B cell (primary cell): Measurements from ENCODE around the gene AQP6. TPM values are rescaled to one million over a fixed set of nuclear protein-coding genes. Genes with fewer than 3 reads are reported as not detected.

Experiments used
- ATAC-seq: fragments of 200-7000 bp; cut with Tn5 transposase; one replicate; pipeline ENCODE4 v1.10.0; 2021; ENCODE audit warnings: low read depth, mild to moderate bottlenecking, moderate number of reproducible peaks, moderate library complexity
- CTCF ChIA-PET: fragments of 350-600 bp; sonication (Branson Sonifier 250); formaldehyde crosslinking; loops from one replicate; lab custom pipeline; 2021; ENCODE audit warnings: antibody characterized with exemption, inconsistent platforms; lab: Charles Lee
- POLR2A ChIA-PET: fragments of 350-600 bp; sonication (Branson Sonifier 250); formaldehyde crosslinking; loops from one replicate; lab custom pipeline; 2021; ENCODE audit warnings: antibody characterized with exemption; lab: Charles Lee
- DNase-seq: peaks from one replicate; pipeline ENCODE4 v3.0.0; 2013
- H2AFZ ChIP-seq: 2 replicates; pipeline ENCODE4 v1.6.1; 2012; ENCODE audit warnings: mild to moderate bottlenecking, low read depth, low read length; ENCODE audit not compliant: insufficient read depth, poor library complexity, severe bottlenecking
- H3K27ac ChIP-seq, 2 donors: 1 replicate in 1 of 2; 2 replicates in 1 of 2; pipeline ENCODE4 v1.5.1; 2012 to 2013; ENCODE audit warnings: low read length in 2 of 2, mild to moderate bottlenecking in 2 of 2, moderate library complexity in 1 of 2
- H3K27me3 ChIP-seq, 4 experiments: fragments of 200-600 bp in 1 of 4; sonication (generic) in 1 of 4; replicated peaks in 1 of 4; 1 replicate in 2 of 4; 2 replicates in 2 of 4; pipeline versions ENCODE4 v1.6.1 to v1.7.0; 2013 to 2016; ENCODE audit warnings: low read length in 3 of 4, mild to moderate bottlenecking in 2 of 4, mixed read lengths in 1 of 4, moderate library complexity in 1 of 4; ENCODE audit not compliant: insufficient read depth in 4 of 4, control insufficient read depth in 3 of 4; ENCODE audit errors: control extremely low read depth in 1 of 4
- H3K36me3 ChIP-seq, 2 experiments: replicated peaks in 1 of 2; 1 replicate in 1 of 2; 2 replicates in 1 of 2; pipeline versions ENCODE4 v1.6.1 to v1.7.1; 2013; ENCODE audit warnings: low read length in 1 of 2; ENCODE audit not compliant: insufficient read depth in 2 of 2, control insufficient read depth in 1 of 2; ENCODE audit errors: control extremely low read depth in 1 of 2, extremely low read depth in 1 of 2
- H3K4me1 ChIP-seq, 2 donors: fragments of 200-600 bp in 1 of 2; sonication (generic) in 1 of 2; 1 replicate in 1 of 2; 2 replicates in 1 of 2; pipeline versions ENCODE4 v1.5.1 to v1.6.1; 2013 to 2017; ENCODE audit warnings: low read length in 2 of 2; ENCODE audit not compliant: control insufficient read depth in 2 of 2, insufficient read depth in 2 of 2
- H3K4me2 ChIP-seq: replicated peaks from 2 replicates; pipeline ENCODE3; 2012; ENCODE audit warnings: mild to moderate bottlenecking, low read depth, low read length; ENCODE audit not compliant: poor library complexity, severe bottlenecking
- H3K4me3 ChIP-seq, 5 experiments: fragments of 200-600 bp in 1 of 5; sonication (generic) in 1 of 5; 1 replicate in 3 of 5; 2 replicates in 2 of 5; pipeline versions ENCODE4 v1.5.1 to v1.7.0; 2011 to 2016; ENCODE audit warnings: low read length in 4 of 5, mild to moderate bottlenecking in 4 of 5, low read depth in 2 of 5, control low read depth in 1 of 5, moderate library complexity in 1 of 5; ENCODE audit not compliant: insufficient read depth in 1 of 5; ENCODE audit errors: control extremely low read depth in 1 of 5, extremely low read depth in 1 of 5
- H3K79me2 ChIP-seq: fragments of 200-600 bp; sonication (generic); one replicate; pipeline ENCODE4 v1.6.0; 2016; ENCODE audit warnings: low read length; ENCODE audit not compliant: control insufficient read depth, insufficient read depth
- H3K9ac ChIP-seq: fragments of 200-600 bp; sonication (generic); 2 replicates; pipeline ENCODE4 v1.6.1; 2017; ENCODE audit warnings: mild to moderate bottlenecking, low read length, moderate library complexity
- H3K9me3 ChIP-seq, 3 donors: one replicate each; pipeline versions ENCODE4 v1.6.1 to v1.7.1; 2013; ENCODE audit warnings: low read length in 2 of 3; ENCODE audit not compliant: control insufficient read depth in 2 of 3, insufficient read depth in 1 of 3; ENCODE audit errors: control extremely low read depth in 1 of 3
- H4K20me1 ChIP-seq: 2 replicates; pipeline ENCODE4 v1.6.0; 2012; ENCODE audit warnings: mild to moderate bottlenecking, low read length; ENCODE audit not compliant: insufficient read depth, control insufficient read depth, poor library complexity, severe bottlenecking
- H3K27ac Mint-ChIP-seq: one replicate; pipeline ENCODE4 v1.8.0; 2021; ENCODE audit warnings: mixed read lengths
- H3K27me3 Mint-ChIP-seq: one replicate; pipeline ENCODE4 v1.8.0; 2021; ENCODE audit warnings: mixed read lengths
- H3K4me1 Mint-ChIP-seq: one replicate; pipeline ENCODE4 v1.8.0; 2021; ENCODE audit warnings: mixed read lengths
- H3K4me3 Mint-ChIP-seq: one replicate; pipeline ENCODE4 v1.8.0; 2021; ENCODE audit warnings: mixed read lengths
- H3K9me3 Mint-ChIP-seq: one replicate; pipeline ENCODE4 v1.8.0; 2022; ENCODE audit warnings: mixed read lengths; ENCODE audit not compliant: insufficient read depth
- EZH2 ChIP-seq: IDR thresholded peaks from 2 replicates; pipeline ENCODE4 v1.6.1; 2012; ENCODE audit warnings: borderline replicate concordance, low read depth, mild to moderate bottlenecking, moderate library complexity, low read length; ENCODE audit not compliant: insufficient read depth, poor library complexity, severe bottlenecking
- WGBS: methylation state at CpG from one replicate; pipeline ENCODE4 v1.1.5; 2013; ENCODE audit warnings: missing lambda C conversion rate; ENCODE audit not compliant: insufficient coverage; 5-methylcytosine and 5-hydroxymethylcytosine counted together
- intact Hi-C: fragments of 100-400 bp; cut with micrococcal nuclease; formaldehyde crosslinking; loops from one replicate; pipeline ENCODE4 v1.10.0; 2022
- polyA plus RNA-seq: library from polyadenylated mRNA; depleted of rRNA; stranded (reverse); fragments of >200 nt; gene quantifications from 2 replicates; pipeline ENCODE4 v1.2.3, GENCODE V29; 2012
- total RNA-seq, 2 donors: library from RNA; stranded (reverse); fragments of 120-200 nt in 1 of 2; gene quantifications; 1 replicate in 1 of 2; 2 replicates in 1 of 2; pipeline versions ENCODE4 v1.2.3 to v1.2.4, GENCODE V29; 2013 to 2022
- TF ChIP-seq, protein P1 (sequence below): fragments of 200-600 bp; IDR thresholded peaks from one replicate; pipeline ENCODE4 v1.8.0; 2022; ENCODE audit warnings: antibody characterized with exemption, mild to moderate bottlenecking

AQP6 gene
- total and polyA plus RNA-seq, 2 donors (not counting 1 experiment from before 2014, with no cell fraction given) = not detected

GRCh38 chr12:49961111-49961922, 11.4 kb upstream of the AQP6 start, which contains the start of gene AQP5:
Gene AQP5 (plus strand): TSS chr12:49961872. CDS start chr12:49962018, 146 bp downstream.
- H3K4me3 Mint-ChIP-seq = peak within 1 kb of the TSS; percentile 59
- Histone ChIP-seq H3K79me2 (no peaks in the 10 kb centered on the region), H3K9ac (no peak within 1 kb of the TSS), H3K9me3 (peaks cover 0 to 2% (median 0%) of the 10 kb centered on the region in 3 donors), H4K20me1 (no peaks in the 10 kb centered on the region), H3K4me2 (peak within 1 kb of the TSS; percentile 68), H3K27ac (no peak within 1 kb of the TSS), H3K4me3 (no peak within 1 kb of the TSS), H3K36me3 (no peaks in the 10 kb centered on the region), H2AFZ (peak within 1 kb of the TSS; percentile 16), H3K4me1 (peaks cover 3 to 16% of the 10 kb centered on the region in 2 donors), H3K27me3 (peaks cover 0 to 64% (median 17%) of the 10 kb centered on the region in 4 experiments)
- TF ChIP-seq EZH2 = no peak
- TF ChIP-seq, protein P1, sequence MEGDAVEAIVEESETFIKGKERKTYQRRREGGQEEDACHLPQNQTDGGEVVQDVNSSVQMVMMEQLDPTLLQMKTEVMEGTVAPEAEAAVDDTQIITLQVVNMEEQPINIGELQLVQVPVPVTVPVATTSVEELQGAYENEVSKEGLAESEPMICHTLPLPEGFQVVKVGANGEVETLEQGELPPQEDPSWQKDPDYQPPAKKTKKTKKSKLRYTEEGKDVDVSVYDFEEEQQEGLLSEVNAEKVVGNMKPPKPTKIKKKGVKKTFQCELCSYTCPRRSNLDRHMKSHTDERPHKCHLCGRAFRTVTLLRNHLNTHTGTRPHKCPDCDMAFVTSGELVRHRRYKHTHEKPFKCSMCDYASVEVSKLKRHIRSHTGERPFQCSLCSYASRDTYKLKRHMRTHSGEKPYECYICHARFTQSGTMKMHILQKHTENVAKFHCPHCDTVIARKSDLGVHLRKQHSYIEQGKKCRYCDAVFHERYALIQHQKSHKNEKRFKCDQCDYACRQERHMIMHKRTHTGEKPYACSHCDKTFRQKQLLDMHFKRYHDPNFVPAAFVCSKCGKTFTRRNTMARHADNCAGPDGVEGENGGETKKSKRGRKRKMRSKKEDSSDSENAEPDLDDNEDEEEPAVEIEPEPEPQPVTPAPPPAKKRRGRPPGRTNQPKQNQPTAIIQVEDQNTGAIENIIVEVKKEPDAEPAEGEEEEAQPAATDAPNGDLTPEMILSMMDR = no peak
- ATAC-seq (no peak), DNase-seq (peak; percentile 29)
- WGBS = 7% methylated on average over 110 of the region's 111 CpGs
- intact Hi-C loops = no loop called here
- no peak within 1 kb of the TSS for H3K27ac Mint-ChIP-seq
- ChIA-PET CTCF (interaction anchor here (2.3 kb wide), 1 partner anchor 16 kb away, joined by 5 read pairs; no protein-coding TSS in a partner anchor), POLR2A (no interaction called here)
- peaks cover 73% of the 10 kb centered on the region for H3K27me3 Mint-ChIP-seq
- H3K9me3 Mint-ChIP-seq = no peaks in the 10 kb centered on the region
- H3K4me1 Mint-ChIP-seq = peaks cover 7% of the 10 kb centered on the region
